Measurements from ENCODE around the gene OR13A1. TPM values are rescaled to one million over a fixed set of nuclear protein-coding genes. Genes with fewer than 3 reads are reported as not detected.
"Not testable (repeated sequence)": the region's sequence is repeated elsewhere in the genome, so short reads cannot be mapped to it uniquely, and the experiment has no call there.

Gene OR13A1
- total RNA-seq, 1 experiment from 2014 or later = not detected

GRCh38 chr10:45282061-45282460 lies 33.3 kb downstream of the OR13A1 start:
- DNase-seq (ENCODE audit: low read depth) = peak; percentile 2

GRCh38 chr10:45280113-45280760 lies 35.2 kb downstream of the OR13A1 start:
- no peak for DNase-seq (ENCODE audit: low read depth)

- DNase-seq (ENCODE audit: low read depth) = no peak
Observed at GRCh38 chr10:45279682-45280081, 35.7 kb downstream of the OR13A1 start.

- no peak for DNase-seq (ENCODE audit: low read depth)
Observed at GRCh38 chr10:45278860-45279498, 36.4 kb downstream of the OR13A1 start.

GRCh38 chr10:45276146-45276545 lies 39.3 kb downstream of the OR13A1 start:
- not testable (repeated sequence) for DNase-seq (ENCODE audit: low read depth)

GRCh38 chr10:45274364-45274763 lies 41.0 kb downstream of the OR13A1 start:
- DNase-seq (ENCODE audit: low read depth) = no peak

GRCh38 chr10:45267777-45268176 lies 47.6 kb downstream of the OR13A1 start:
- DNase-seq (ENCODE audit: low read depth) = not testable (repeated sequence)

GRCh38 chr10:45265996-45266395 lies 49.4 kb downstream of the OR13A1 start:
- no peak for DNase-seq (ENCODE audit: low read depth)

GRCh38 chr10:45261946-45262345 lies 53.5 kb downstream of the OR13A1 start:
- DNase-seq (ENCODE audit: low read depth) = no peak

GRCh38 chr10:45261243-45261775 lies 54.1 kb downstream of the OR13A1 start:
- no peak for DNase-seq (ENCODE audit: low read depth)

GRCh38 chr10:45260635-45261034 lies 54.8 kb downstream of the OR13A1 start:
- not testable (repeated sequence) for DNase-seq (ENCODE audit: low read depth)

- DNase-seq (ENCODE audit: low read depth) = not testable (repeated sequence)
Observed at GRCh38 chr10:45259786-45260495, 55.5 kb downstream of the OR13A1 start.

- no peak for DNase-seq (ENCODE audit: low read depth)
Observed at GRCh38 chr10:45257600-45257999, 57.8 kb downstream of the OR13A1 start.

GRCh38 chr10:45256246-45256645 lies 59.2 kb downstream of the OR13A1 start:
- no peak for DNase-seq (ENCODE audit: low read depth)

GRCh38 chr10:45255706-45256105 lies 59.7 kb downstream of the OR13A1 start:
- DNase-seq (ENCODE audit: low read depth) = no peak

GRCh38 chr10:45254892-45255291 lies 60.5 kb downstream of the OR13A1 start:
- DNase-seq (ENCODE audit: low read depth) = no peak

- no peak for DNase-seq (ENCODE audit: low read depth)
Observed at GRCh38 chr10:45253183-45253914, 62.1 kb downstream of the OR13A1 start.

Other genes starting within 250 kb of the OR13A1 start
- gene ALOX5, start 58.6 kb upstream of the OR13A1 start, total RNA-seq (2014; rRNA removed; shearing (Covaris generic)) = 0.10 TPM in 1 of 2 replicates, not detected in the other

Data from RPMI7951 (cell line).